GM12801 (cell line): ENCODE data around the gene KCND3.

ENCODE experiments used
- CTCF ChIP-seq: IDR thresholded peaks from one replicate; pipeline ENCODE4 v1.5.1; 2011; ENCODE audit warnings: control low read depth; ENCODE audit not compliant: insufficient read length; ENCODE audit errors: extremely low read depth

The KCND3 gene

DNA sequence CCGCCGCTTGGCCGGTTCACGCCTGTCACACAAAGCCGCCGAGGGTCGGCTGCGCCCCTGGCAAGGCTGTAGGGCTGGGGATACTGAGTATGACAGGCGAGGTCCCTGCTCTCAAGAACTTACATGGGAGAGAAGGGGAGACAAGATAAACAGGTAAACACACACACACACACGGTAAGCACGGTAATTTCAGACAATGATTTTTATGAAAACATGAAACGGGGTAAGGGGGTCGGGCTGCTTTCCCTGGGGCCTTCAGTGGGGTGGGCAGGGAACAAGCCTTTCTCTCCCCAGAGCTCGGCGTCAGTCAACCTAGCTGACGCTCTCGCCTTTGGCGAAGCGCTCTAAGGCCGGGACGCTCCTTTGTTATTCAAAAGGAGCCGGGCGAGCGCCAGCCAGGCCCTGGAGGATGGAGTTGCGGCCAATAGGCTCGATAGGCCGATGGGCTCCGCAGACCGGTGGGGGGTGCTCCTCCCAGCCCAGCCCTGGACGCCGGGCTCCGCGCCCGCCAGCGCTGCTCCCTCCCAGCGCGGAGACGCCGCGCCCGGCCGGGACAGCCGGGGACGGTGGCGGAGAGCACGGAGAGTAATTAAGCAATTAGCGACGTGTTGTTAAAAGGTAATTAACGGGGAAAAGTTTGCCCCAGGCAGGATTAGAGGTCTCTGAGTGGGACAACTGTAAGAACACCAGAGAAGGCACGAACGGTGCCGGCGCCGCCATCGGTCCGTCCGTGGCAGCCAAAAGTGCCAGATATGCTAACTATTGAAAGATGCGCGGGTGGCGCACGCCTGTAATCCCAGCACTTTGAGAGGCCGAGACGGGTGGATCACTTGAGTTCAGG, 249.3 kb downstream of the KCND3 start:
- no peak for TF ChIP-seq CTCF

DNA sequence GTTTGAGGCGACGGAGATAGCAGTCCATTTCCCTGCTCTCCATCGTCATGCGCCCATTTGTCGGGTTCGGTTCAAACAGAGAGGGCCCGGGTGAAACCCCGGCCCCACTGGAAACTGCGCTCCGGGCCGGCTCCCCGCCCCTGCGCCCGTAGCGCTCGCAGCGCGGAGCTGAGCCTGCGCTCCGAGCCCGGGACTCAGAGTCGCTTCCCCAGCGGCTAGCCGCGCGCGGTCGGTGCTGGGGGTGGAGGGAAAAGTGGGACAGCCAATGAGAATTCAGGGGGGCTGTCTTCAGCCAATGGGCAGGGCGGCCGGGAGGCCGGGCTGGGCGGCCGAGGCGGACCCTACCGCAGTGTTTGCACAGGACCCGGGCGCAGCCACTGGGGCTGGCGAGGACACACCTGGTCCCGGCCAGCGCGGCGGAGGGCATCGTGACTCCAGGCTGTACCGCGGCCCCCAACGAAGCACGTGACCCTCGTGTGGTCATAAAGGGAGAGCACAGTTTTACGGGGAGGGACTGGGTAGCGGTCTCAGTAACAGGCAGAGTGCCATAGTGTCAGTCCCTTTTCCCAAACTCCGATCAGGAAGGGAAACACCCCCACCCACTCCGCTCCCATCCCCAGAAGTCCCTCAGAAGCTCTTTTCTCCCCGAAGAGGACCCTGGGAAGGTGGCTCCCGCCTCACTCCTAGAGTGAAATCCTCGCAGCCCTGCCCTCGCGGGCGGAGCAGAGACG, 250.1 kb downstream of the KCND3 start, which contains the start of gene INKA2:
Gene INKA2 (minus strand): TSS at position 202 of the 731 bp plus-strand sequence. CDS start 153 bp downstream, at position 49.
- TF ChIP-seq CTCF, result no peak

GRCh38 chr1:111738436-111739193, 250.9 kb downstream of the KCND3 start:
- no peak for TF ChIP-seq CTCF

DNA sequence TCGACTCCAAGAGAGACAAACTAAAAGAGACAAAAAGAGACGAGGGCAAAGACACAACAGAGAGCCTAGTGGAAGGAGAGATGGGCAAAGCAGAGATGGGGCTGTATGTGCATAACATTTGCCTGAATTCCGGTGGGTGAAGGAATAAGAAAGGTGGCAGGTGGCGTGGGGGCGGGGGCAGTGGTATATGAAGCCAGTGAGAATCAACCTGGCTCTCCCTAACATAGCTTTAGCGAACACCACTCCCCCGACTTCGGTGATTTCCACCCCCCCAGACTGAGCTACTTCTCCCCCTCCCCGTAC, 251.4 kb downstream of the KCND3 start:
- TF ChIP-seq CTCF, result no peak

GRCh38 chr1:111737216-111738132, 252.0 kb downstream of the KCND3 start:
- TF ChIP-seq CTCF, result no peak

- no peak for TF ChIP-seq CTCF
Observed at GRCh38 chr1:111736548-111737215, 252.8 kb downstream of the KCND3 start.
